ENCODE measurements around the gene CDK4.

DNA sequence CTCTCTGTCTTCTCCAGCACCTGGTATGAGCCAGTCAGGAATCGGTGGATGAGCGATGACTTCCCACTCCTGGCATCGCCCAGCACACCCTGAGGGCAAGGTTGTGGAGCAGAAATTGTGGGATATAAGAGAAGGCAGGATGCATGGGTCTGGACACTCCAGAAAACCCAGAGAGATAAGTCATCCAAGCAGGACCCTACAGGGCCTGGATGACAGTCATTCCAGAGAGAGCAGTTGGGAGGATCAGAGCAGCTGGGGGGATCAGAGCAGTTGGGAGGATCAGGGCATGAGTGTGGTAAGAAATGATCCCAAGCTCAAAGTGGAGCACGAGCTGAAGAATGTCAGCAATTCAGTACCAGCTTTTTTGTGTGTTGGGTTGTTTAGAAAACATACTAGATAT is 17.5 kb downstream of the CDK4 start:
- no peak for TF ChIP-seq POLR2A (IDR thresholded peaks at IDR 0.05)
- TF ChIP-seq, protein P1, sequence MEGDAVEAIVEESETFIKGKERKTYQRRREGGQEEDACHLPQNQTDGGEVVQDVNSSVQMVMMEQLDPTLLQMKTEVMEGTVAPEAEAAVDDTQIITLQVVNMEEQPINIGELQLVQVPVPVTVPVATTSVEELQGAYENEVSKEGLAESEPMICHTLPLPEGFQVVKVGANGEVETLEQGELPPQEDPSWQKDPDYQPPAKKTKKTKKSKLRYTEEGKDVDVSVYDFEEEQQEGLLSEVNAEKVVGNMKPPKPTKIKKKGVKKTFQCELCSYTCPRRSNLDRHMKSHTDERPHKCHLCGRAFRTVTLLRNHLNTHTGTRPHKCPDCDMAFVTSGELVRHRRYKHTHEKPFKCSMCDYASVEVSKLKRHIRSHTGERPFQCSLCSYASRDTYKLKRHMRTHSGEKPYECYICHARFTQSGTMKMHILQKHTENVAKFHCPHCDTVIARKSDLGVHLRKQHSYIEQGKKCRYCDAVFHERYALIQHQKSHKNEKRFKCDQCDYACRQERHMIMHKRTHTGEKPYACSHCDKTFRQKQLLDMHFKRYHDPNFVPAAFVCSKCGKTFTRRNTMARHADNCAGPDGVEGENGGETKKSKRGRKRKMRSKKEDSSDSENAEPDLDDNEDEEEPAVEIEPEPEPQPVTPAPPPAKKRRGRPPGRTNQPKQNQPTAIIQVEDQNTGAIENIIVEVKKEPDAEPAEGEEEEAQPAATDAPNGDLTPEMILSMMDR (IDR thresholded peaks at IDR 0.05): no peak

All from thyroid gland (tissue), 4 donors.